Astrocyte of the spinal cord (primary cell): ENCODE data around the gene BBS5.

Source experiments
- DNase-seq: peaks from one replicate; pipeline ENCODE4 v3.0.0; 2011; ENCODE audit warnings: low read depth, low spot score
- H3K4me3 ChIP-seq: 2 replicates; pipeline ENCODE4 v1.5.1; 2011; ENCODE audit warnings: low read depth, mild to moderate bottlenecking, low read length, moderate library complexity
- in situ Hi-C: cut with HindIII; loops from 2 replicates; pipeline ENCODE4 v1.10.0; 2017; ENCODE audit warnings: low sequenced_read_pairs
- TF ChIP-seq, protein P1 (sequence below): IDR thresholded peaks from 2 replicates; pipeline ENCODE4 v1.5.1; 2012; ENCODE audit warnings: low read depth, mild to moderate bottlenecking, low read length, inconsistent platforms

The BBS5 gene

GRCh38 chr2:169468841-169469240 is 10.5 kb upstream of the BBS5 start:
- DNase-seq: no peak
- in situ Hi-C loops: no loop called here
- TF ChIP-seq, protein P1, sequence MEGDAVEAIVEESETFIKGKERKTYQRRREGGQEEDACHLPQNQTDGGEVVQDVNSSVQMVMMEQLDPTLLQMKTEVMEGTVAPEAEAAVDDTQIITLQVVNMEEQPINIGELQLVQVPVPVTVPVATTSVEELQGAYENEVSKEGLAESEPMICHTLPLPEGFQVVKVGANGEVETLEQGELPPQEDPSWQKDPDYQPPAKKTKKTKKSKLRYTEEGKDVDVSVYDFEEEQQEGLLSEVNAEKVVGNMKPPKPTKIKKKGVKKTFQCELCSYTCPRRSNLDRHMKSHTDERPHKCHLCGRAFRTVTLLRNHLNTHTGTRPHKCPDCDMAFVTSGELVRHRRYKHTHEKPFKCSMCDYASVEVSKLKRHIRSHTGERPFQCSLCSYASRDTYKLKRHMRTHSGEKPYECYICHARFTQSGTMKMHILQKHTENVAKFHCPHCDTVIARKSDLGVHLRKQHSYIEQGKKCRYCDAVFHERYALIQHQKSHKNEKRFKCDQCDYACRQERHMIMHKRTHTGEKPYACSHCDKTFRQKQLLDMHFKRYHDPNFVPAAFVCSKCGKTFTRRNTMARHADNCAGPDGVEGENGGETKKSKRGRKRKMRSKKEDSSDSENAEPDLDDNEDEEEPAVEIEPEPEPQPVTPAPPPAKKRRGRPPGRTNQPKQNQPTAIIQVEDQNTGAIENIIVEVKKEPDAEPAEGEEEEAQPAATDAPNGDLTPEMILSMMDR: no peak
- no peak overlapping the region for H3K4me3 ChIP-seq

- no peak overlapping the region for H3K4me3 ChIP-seq
- no peak for DNase-seq
- in situ Hi-C loops: no loop called here
Observed at GRCh38 chr2:169469952-169470572, 9.2 kb upstream of the BBS5 start.

DNA sequence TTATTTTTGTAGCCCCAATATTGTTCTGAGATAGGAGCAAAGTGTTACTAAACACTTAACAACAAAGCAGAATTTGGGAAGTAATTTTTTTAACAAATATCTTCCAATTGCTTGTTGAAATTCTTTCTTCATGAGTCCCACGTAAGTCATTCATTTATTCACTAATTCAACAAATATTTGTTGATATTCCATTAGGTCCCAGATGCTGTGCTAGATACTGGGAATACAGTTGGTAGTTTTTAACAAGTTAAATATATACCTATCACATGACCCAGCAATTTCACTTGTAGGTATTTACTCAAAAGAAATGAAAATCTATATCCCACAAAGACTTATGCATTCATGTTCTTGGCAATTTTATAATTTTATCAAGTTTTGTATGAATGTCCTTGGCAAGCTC is 7.0 kb upstream of the BBS5 start:
- in situ Hi-C loops: no loop called here

More at GRCh38 chr2:169469952-169470572, 9.2 kb upstream of the BBS5 start:
- TF ChIP-seq, protein P1: no peak

DNA sequence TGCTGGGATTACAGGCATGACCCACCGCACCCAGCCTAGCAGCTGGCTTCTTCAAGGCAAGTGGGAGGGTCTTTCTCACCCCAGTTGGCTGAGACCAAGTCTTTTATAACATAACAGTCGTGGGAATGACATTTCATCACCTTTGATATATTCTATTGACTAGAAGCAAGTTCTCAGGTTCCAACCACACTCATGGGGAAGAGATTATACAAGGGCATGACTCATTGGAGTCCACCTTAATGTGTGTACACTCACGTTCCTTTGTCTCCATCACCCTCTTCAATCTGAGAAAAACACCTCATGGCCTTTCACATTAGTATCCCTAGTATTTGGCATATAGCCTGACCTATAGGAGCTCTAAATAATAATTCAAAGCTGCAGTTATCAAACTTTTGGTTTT is 2.8 kb upstream of the BBS5 start:
- in situ Hi-C loops: no loop called here
- no peak overlapping the region for H3K4me3 ChIP-seq
- TF ChIP-seq, protein P1: no peak
- peak; percentile 38 for DNase-seq

More for the DNA sequence above, 7.0 kb upstream of the BBS5 start:
- DNase-seq: no peak
- no peak overlapping the region for H3K4me3 ChIP-seq
- TF ChIP-seq, protein P1: no peak

DNA sequence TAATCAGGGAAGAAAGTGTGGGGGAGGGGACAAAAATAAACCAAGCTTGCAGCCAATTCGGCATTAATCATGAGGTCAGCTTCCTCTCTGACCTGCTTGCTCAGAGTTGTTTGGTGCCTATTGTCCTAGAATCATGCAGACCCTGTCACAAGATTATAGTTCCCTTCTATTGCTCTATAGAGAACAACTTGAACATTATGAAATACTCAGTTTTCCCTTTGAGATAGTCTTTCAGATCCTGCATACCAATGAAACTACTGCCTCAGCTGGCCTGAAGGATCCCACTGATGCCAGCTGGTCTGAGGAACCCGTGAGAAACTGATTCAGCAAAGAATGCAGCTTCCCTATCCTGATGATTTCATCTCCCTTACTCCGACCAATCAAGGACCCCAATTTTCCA is 955 bp upstream of the BBS5 start:
- no peak for DNase-seq
- TF ChIP-seq, protein P1: no peak
- in situ Hi-C loops: no loop called here

DNA sequence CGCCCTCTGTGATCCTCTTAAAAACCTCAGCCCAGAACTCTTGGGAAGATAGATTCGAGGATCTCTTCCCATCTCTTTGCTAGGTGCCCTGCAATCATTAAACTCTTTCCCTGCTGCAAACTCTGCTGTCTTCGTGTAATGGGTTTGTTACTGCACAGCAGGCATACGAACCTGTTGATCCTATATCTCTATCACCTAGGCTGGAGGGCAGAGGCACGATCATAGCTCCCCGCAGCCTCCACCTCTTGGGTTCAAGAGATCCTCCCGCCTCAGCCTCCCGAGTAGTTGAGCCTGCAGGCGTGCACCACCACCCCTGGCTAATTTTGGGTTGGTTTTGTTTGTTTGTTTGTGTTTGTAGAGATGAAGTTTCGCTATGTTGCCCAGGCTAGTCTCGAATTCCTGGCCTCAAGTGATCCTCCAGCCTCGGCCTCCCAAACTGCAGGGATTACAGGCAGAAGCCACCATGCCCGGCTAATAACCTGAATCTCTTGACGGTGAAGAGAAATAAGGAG is 493 bp upstream of the BBS5 start:
- in situ Hi-C loops: no loop called here
- TF ChIP-seq, protein P1: no peak
- DNase-seq: no peak
- peak overlapping the region; percentile 69 for H3K4me3 ChIP-seq

More for the DNA sequence above, 955 bp upstream of the BBS5 start:
- H3K4me3 ChIP-seq: no peak overlapping the region

DNA sequence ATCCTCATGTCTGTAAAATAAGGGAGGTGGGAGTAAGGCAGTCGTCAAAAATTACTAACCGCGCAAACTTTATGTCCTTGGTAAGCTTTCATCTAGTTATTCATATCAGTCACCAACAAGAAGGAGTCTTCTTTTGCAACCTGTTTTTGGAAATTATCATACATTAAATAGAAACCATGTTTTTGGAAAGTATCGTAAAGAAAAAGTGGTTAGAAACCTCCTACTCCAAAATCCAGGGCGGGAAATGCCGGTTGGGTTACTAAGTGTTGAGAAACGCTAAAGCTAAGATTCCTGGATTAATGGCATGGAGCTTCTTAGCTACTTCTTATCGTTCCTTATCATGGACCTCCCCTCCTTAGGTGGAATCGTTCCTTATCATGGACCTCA is 778 bp downstream of the BBS5 start:
- in situ Hi-C loops: no loop called here
- peak; percentile 3 for DNase-seq
- H3K4me3 ChIP-seq: peak overlapping the region; percentile 69
- TF ChIP-seq, protein P1: no peak
